B cell (primary cell): ENCODE results near the gene CBX4.

Experiments
- CTCF ChIP-seq: fragments of 200-600 bp; IDR thresholded peaks from one replicate; pipeline ENCODE4 v1.8.0; 2022; ENCODE audit warnings: antibody characterized with exemption, mild to moderate bottlenecking
- EZH2 ChIP-seq: IDR thresholded peaks from 2 replicates; pipeline ENCODE4 v1.6.1; 2012; ENCODE audit warnings: borderline replicate concordance, low read depth, mild to moderate bottlenecking, moderate library complexity, low read length; ENCODE audit not compliant: insufficient read depth, poor library complexity, severe bottlenecking

DNA sequence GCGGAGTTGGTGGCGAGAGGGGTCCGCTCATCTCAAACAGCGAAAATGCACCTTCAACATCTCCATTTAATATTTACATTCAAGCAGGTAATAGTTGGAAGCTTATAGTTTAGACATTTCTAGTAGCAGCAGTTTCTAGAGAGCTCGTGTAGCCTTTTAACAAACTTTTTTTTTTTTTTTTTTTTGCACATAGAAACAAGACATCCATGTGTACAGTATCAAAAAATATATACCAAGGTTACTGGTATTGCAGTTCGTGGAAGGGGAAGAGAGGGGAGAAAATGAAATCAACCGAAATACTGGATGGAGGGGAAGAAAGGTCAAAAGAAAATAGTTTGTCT, 6.2 kb downstream of the CBX4 start:
- no peak for TF ChIP-seq CTCF
- TF ChIP-seq EZH2: no peak
